CD14-positive monocyte (primary cell): Measurements from ENCODE around the gene NOTO. TPM values are rescaled to one million over a fixed set of nuclear protein-coding genes. Genes with fewer than 3 reads are reported as not detected.
A peak's percentile ranks its signal among the peaks of the same experiment; 100 is the strongest.

Experiments used
- DNase-seq, 3 donors: peaks; one replicate each; pipeline ENCODE4 v3.0.0-alpha.2; 2011 to 2022
- H2AFZ ChIP-seq: 2 replicates; pipeline ENCODE4 v1.6.0; 2012; ENCODE audit warnings: mild to moderate bottlenecking, low read depth, low read length, inconsistent platforms; ENCODE audit not compliant: insufficient read depth, poor library complexity, severe bottlenecking
- H3K27ac ChIP-seq, 2 donors: 1 replicate in 1 of 2; 2 replicates in 1 of 2; pipeline ENCODE4 v1.5.1; 2012 to 2013; ENCODE audit warnings: low read length in 2 of 2, control low read depth in 1 of 2, inconsistent platforms in 1 of 2, low read depth in 1 of 2, mild to moderate bottlenecking in 1 of 2
- H3K27me3 ChIP-seq, 2 donors: one replicate each; pipeline versions ENCODE4 v1.6.0 to v1.6.1; 2011 to 2013; ENCODE audit warnings: low read length in 2 of 2; ENCODE audit not compliant: control insufficient read depth in 2 of 2, insufficient read depth in 2 of 2
- H3K36me3 ChIP-seq, 2 donors: replicated peaks in 1 of 2; 1 replicate in 1 of 2; 2 replicates in 1 of 2; pipeline versions ENCODE4 v1.5.1 to v1.6.1; 2012 to 2013; ENCODE audit warnings: low read length in 2 of 2, control low read depth in 1 of 2, inconsistent platforms in 1 of 2, mild to moderate bottlenecking in 1 of 2; ENCODE audit not compliant: insufficient read depth in 2 of 2, control insufficient read depth in 1 of 2
- H3K4me1 ChIP-seq, 2 donors: 1 replicate in 1 of 2; 2 replicates in 1 of 2; pipeline versions ENCODE4 v1.5.1 to v1.6.1; 2012 to 2013; ENCODE audit warnings: low read length in 2 of 2, control low read depth in 1 of 2, inconsistent platforms in 1 of 2, mild to moderate bottlenecking in 1 of 2, moderate library complexity in 1 of 2; ENCODE audit not compliant: insufficient read depth in 2 of 2, control insufficient read depth in 1 of 2
- H3K4me2 ChIP-seq: replicated peaks from 2 replicates; pipeline ENCODE3; 2012; ENCODE audit warnings: low read length, moderate library complexity, mild to moderate bottlenecking; ENCODE audit not compliant: poor library complexity, severe bottlenecking; ENCODE audit errors: extremely low read depth
- H3K4me3 ChIP-seq, 3 experiments: fragments of 200-600 bp in 1 of 3; sonication (generic) in 1 of 3; replicated peaks in 1 of 3; 1 replicate in 2 of 3; 2 replicates in 1 of 3; pipeline ENCODE4 v1.5.1; 2011 to 2013; ENCODE audit warnings: low read length in 3 of 3, mild to moderate bottlenecking in 3 of 3, control low read depth in 2 of 3, low read depth in 2 of 3, inconsistent platforms in 1 of 3, moderate library complexity in 1 of 3
- H3K79me2 ChIP-seq: 2 replicates; pipeline ENCODE4 v1.6.0; 2012; ENCODE audit warnings: mild to moderate bottlenecking, control low read depth, inconsistent platforms, low read length, moderate library complexity; ENCODE audit not compliant: insufficient read depth
- H3K9ac ChIP-seq: 2 replicates; pipeline ENCODE4 v1.6.0; 2017; ENCODE audit warnings: low read length, mild to moderate bottlenecking; ENCODE audit not compliant: insufficient read depth, poor library complexity, severe bottlenecking
- H3K9me3 ChIP-seq, 2 donors: replicated peaks in 1 of 2; 1 replicate in 1 of 2; 2 replicates in 1 of 2; pipeline versions ENCODE4 v1.5.1 to v1.6.1; 2012 to 2013; ENCODE audit warnings: low read length in 2 of 2, control low read depth in 1 of 2; ENCODE audit not compliant: control insufficient read depth in 1 of 2, insufficient read depth in 1 of 2
- H4K20me1 ChIP-seq: 2 replicates; pipeline ENCODE4 v1.6.0; 2012; ENCODE audit warnings: mild to moderate bottlenecking, low read length, control low read depth, moderate library complexity; ENCODE audit not compliant: insufficient read depth
- H3K27ac Mint-ChIP-seq, 7 donors: one replicate each; pipeline ENCODE4 v1.8.0; 2020; ENCODE audit warnings: mild to moderate bottlenecking in 7 of 7, mixed read lengths in 7 of 7, moderate library complexity in 6 of 7, inconsistent platforms in 2 of 7
- H3K27me3 Mint-ChIP-seq, 3 donors: one replicate each; pipeline ENCODE4 v1.8.0; 2021 to 2022; ENCODE audit warnings: low read depth in 3 of 3, mild to moderate bottlenecking in 3 of 3, mixed read lengths in 3 of 3, moderate library complexity in 3 of 3, inconsistent platforms in 1 of 3
- H3K36me3 Mint-ChIP-seq, 2 donors: one replicate each; pipeline ENCODE4 v1.8.0; 2020; ENCODE audit warnings: mixed read lengths in 2 of 2, inconsistent platforms in 1 of 2, mild to moderate bottlenecking in 1 of 2
- H3K4me1 Mint-ChIP-seq: one replicate; pipeline ENCODE4 v1.8.0; 2020; ENCODE audit warnings: mild to moderate bottlenecking, mixed read lengths
- H3K4me3 Mint-ChIP-seq, 2 donors: one replicate each; pipeline ENCODE4 v1.8.0; 2020; ENCODE audit warnings: mild to moderate bottlenecking in 2 of 2, mixed read lengths in 2 of 2, moderate library complexity in 1 of 2
- H3K9me3 Mint-ChIP-seq, 7 donors: one replicate each; pipeline ENCODE4 v1.8.0; 2020 to 2022; ENCODE audit warnings: mixed read lengths in 7 of 7, mild to moderate bottlenecking in 6 of 7, moderate library complexity in 6 of 7, inconsistent platforms in 2 of 7
- CTCF ChIP-seq: fragments of 200-600 bp; IDR thresholded peaks from one replicate; pipeline ENCODE4 v1.8.0; 2022; ENCODE audit warnings: antibody characterized with exemption, mild to moderate bottlenecking
- WGBS: methylation state at CpG from one replicate; pipeline ENCODE4 v1.1.5; 2013; ENCODE audit warnings: missing lambda C conversion rate; ENCODE audit not compliant: insufficient coverage; 5-methylcytosine and 5-hydroxymethylcytosine counted together
- intact Hi-C, 2 donors: fragments of 100-400 bp; cut with micrococcal nuclease; formaldehyde crosslinking; loops; one replicate each; pipeline versions ENCODE4 v1.15.0 to v1.15.1; 2023
- polyA plus RNA-seq, 3 donors: library from polyadenylated mRNA; depleted of rRNA in 1 of 3; unstranded in 2 of 3; stranded (reverse) in 1 of 3; fragments of 300-500 nt in 2 of 3; fragments of >200 nt in 1 of 3; fragmentation: Illumina TruSeq in 2 of 3; gene quantifications; 1 replicate in 2 of 3; 2 replicates in 1 of 3; pipeline ENCODE4 v1.2.3, GENCODE V29; 2012 to 2021

Gene NOTO
- polyA plus RNA-seq, 3 donors: not detected

GRCh38 chr2:73259704-73260337 lies 57.4 kb downstream of the NOTO start:
- peaks cover 36 to 79% of the 10 kb centered on the region in 2 donors for H3K36me3 ChIP-seq
- H2AFZ ChIP-seq: no peak overlapping the region
- no peak overlapping the region for H3K4me2 ChIP-seq
- H3K4me3 ChIP-seq: no peak overlapping the region
- no peaks in the 10 kb centered on the region for H3K4me1 ChIP-seq
- WGBS: 82% methylated on average over 4 of the region's 4 CpGs
- no peaks in the 10 kb centered on the region for H3K9me3 ChIP-seq
- intact Hi-C loops: no loop called here
- H3K9me3 Mint-ChIP-seq: no peaks in the 10 kb centered on the region
- H3K79me2 ChIP-seq: no peaks in the 10 kb centered on the region
- H3K27ac Mint-ChIP-seq: peak overlapping the region in 1 of 7 donors; percentile 11
- no peak for DNase-seq
- TF ChIP-seq CTCF: no peak
- H4K20me1 ChIP-seq: no peaks in the 10 kb centered on the region
- peaks cover 7% of the 10 kb centered on the region for H3K4me1 Mint-ChIP-seq
- no peak overlapping the region for H3K27ac ChIP-seq
- no peaks in the 10 kb centered on the region for H3K27me3 ChIP-seq
- peaks cover 1% of the 10 kb centered on the region in 3 donors for H3K27me3 Mint-ChIP-seq
- no peak overlapping the region for H3K9ac ChIP-seq
- H3K4me3 Mint-ChIP-seq: no peak overlapping the region
- H3K36me3 Mint-ChIP-seq: peaks cover 38 to 48% of the 10 kb centered on the region in 2 donors

- Histone ChIP-seq H3K27me3 (no peaks in the 10 kb centered on the region), H3K27ac (no peak overlapping the region), H3K9ac (no peak overlapping the region), H4K20me1 (no peaks in the 10 kb centered on the region), H2AFZ (no peak overlapping the region), H3K4me3 (no peak overlapping the region), H3K4me2 (no peak overlapping the region), H3K9me3 (no peaks in the 10 kb centered on the region), H3K4me1 (no peaks in the 10 kb centered on the region), H3K36me3 (peaks cover 32 to 77% of the 10 kb centered on the region in 2 donors), H3K79me2 (no peaks in the 10 kb centered on the region)
- DNase-seq: no peak
- intact Hi-C loops: no loop called here
- no peak overlapping the region for H3K4me3 Mint-ChIP-seq
- 55% methylated on average over 4 of the region's 17 CpGs for WGBS
- no peaks in the 10 kb centered on the region for H3K9me3 Mint-ChIP-seq
- H3K36me3 Mint-ChIP-seq: peaks cover 38 to 47% of the 10 kb centered on the region in 2 donors
- no peak for TF ChIP-seq CTCF
- H3K27me3 Mint-ChIP-seq: peaks cover 1% of the 10 kb centered on the region in 3 donors
- H3K27ac Mint-ChIP-seq: peak overlapping the region in 1 of 7 donors; percentile 11
- peaks cover 7% of the 10 kb centered on the region for H3K4me1 Mint-ChIP-seq
Observed at GRCh38 chr2:73260338-73260984, 58.1 kb downstream of the NOTO start.

Other genes starting within 250 kb of the NOTO start
- 10 to 100 TPM in 1 of 3 donors, 1 to 10 TPM in 2; 5.9 to 28.6 (median 9.5) TPM for gene SFXN5, start 130.9 kb upstream of the NOTO start, polyA plus RNA-seq
- under 1 TPM; 0.57 to 0.93 (median 0.61) TPM for gene RAB11FIP5, start 89.6 kb upstream of the NOTO start, polyA plus RNA-seq
- gene SMYD5, start 11.7 kb downstream of the NOTO start, polyA plus RNA-seq: 1 to 10 TPM; 1.6 to 5.2 (median 1.7) TPM
- gene PRADC1, start 30.7 kb downstream of the NOTO start, polyA plus RNA-seq: 10 to 100 TPM in 2 of 3 donors, 1 to 10 TPM in 1; 9.0 to 49.2 (median 33.3) TPM
- 100 to 1,000 TPM in 2 of 3 donors, 10 to 100 TPM in 1; 56.8 to 151 (median 134) TPM for gene CCT7, start 31.7 kb downstream of the NOTO start, polyA plus RNA-seq
- 10 to 100 TPM in 1 of 3 donors, under 1 TPM in 2; 0.29 to 17.1 (median 0.52) TPM for gene FBXO41, start 81.9 kb downstream of the NOTO start, polyA plus RNA-seq
- under 1 TPM in 2 of 3 donors, not detected in 1; 0.12 to 0.15 TPM for gene EGR4, start 91.0 kb downstream of the NOTO start, polyA plus RNA-seq
- gene ALMS1, start 183.3 kb downstream of the NOTO start, polyA plus RNA-seq: 1 to 10 TPM in 1 of 3 donors, under 1 TPM in 2; 0.55 to 5.2 (median 0.64) TPM